Activated CD8-positive, alpha-beta T cell treated with anti-CD3 and anti-CD28 coated beads for 36 hours (primary cell): ENCODE measurements around the gene RANBP10. TPM values are rescaled to one million over a fixed set of nuclear protein-coding genes. Genes with fewer than 3 reads are reported as not detected.

Experiments
- ATAC-seq: fragments of 200-7000 bp; cut with Tn5 transposase; one replicate; pipeline ENCODE4 v1.10.0; 2021; ENCODE audit warnings: mild to moderate bottlenecking, moderate library complexity
- CTCF ChIA-PET: fragments of 350-600 bp; sonication (Branson Sonifier 250); formaldehyde crosslinking; loops from one replicate; lab custom pipeline; 2021; ENCODE audit warnings: antibody characterized with exemption; lab: Charles Lee
- POLR2A ChIA-PET: fragments of 350-600 bp; sonication (Branson Sonifier 250); formaldehyde crosslinking; loops from one replicate; lab custom pipeline; 2021; ENCODE audit warnings: antibody characterized with exemption; lab: Charles Lee
- DNase-seq: peaks from one replicate; pipeline ENCODE4 v3.0.0-alpha.2; 2020
- H3K27ac Mint-ChIP-seq: one replicate; pipeline ENCODE4 v1.8.0; 2021; ENCODE audit warnings: mild to moderate bottlenecking, mixed read lengths
- H3K27me3 Mint-ChIP-seq: one replicate; pipeline ENCODE4 v1.8.0; 2021; ENCODE audit warnings: mixed read lengths
- H3K36me3 Mint-ChIP-seq: one replicate; pipeline ENCODE4 v1.8.0; 2021; ENCODE audit warnings: low read depth, mixed read lengths
- H3K4me1 Mint-ChIP-seq: one replicate; pipeline ENCODE4 v1.8.0; 2021; ENCODE audit warnings: low read depth, mixed read lengths
- H3K4me3 Mint-ChIP-seq: one replicate; pipeline ENCODE4 v1.8.0; 2021; ENCODE audit warnings: mild to moderate bottlenecking, moderate library complexity, mixed read lengths
- H3K9me3 Mint-ChIP-seq: one replicate; pipeline ENCODE4 v1.8.0; 2021; ENCODE audit warnings: mixed read lengths
- intact Hi-C: fragments of 100-400 bp; cut with micrococcal nuclease; formaldehyde crosslinking; loops from one replicate; pipeline ENCODE4 v1.10.0; 2022
- total RNA-seq, 2 experiments: library from RNA; stranded (reverse); gene quantifications; one replicate each; pipeline ENCODE4 v1.2.3, GENCODE V29; 2021
- TF ChIP-seq, protein P1 (sequence below): fragments of 200-600 bp; IDR thresholded peaks from one replicate; pipeline ENCODE4 v1.8.0; 2022; ENCODE audit warnings: antibody characterized with exemption, mild to moderate bottlenecking

RANBP10 gene
- total RNA-seq, 2 experiments from 2014 or later: 15.9 to 18.9 TPM

DNA sequence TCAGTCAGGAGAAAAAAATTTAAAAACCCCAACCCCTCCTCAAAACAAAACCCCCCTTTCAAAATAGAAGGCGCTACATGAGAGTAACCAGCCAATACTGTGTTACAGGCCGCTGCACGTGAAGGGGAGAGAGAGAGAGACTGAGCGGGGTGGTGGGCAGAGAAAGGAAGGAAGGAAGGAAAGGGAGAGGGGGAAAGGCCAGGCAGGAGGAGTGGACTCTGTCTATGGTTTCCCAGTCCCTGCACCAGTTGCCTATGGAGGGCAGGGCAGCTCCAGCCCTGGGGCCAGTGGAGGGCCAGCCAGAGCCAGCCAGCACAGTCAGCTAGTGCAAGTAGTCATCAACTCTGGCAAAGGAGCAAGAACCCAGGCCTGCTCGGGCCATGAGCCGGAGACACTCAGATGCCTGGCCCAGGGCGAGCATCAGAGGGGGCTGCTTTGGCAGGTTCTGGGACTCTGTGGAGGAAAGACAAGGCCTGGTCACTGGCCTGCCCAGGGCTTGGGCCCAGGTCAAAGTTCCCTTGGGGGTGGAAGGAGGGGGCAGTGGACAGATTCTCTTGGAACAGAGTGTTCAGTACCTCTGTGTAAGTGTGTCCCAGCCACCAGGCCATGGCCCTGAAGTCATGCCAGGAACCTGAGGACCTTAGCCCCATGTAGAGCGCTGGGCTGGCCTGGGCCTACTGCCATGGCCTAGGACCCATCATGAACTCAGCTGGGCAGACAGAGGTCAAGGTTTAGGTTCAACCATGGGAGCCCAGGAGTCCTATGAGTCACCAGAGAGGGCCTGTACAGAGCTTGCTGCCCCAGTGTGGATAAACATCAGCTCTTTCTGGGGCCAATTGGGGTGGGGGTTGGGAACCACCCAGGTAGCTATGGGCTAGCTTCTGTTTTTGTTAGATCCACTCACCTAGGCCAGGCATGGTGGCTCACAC lies 80.0 kb downstream of the RANBP10 start:
- Mint-ChIP-seq H3K27me3 (no peaks in the 10 kb centered on the region), H3K9me3 (no peaks in the 10 kb centered on the region), H3K4me1 (no peaks in the 10 kb centered on the region), H3K36me3 (peaks cover 5% of the 10 kb centered on the region), H3K4me3 (no peak overlapping the region), H3K27ac (no peak overlapping the region)
- intact Hi-C loops: no loop called here
- CTCF ChIA-PET: interaction anchor here (1.6 kb wide), 1 partner anchor 205 kb away, joined by 4 read pairs; no protein-coding TSS in a partner anchor
- DNase-seq (no peak), ATAC-seq (no peak)
- POLR2A ChIA-PET: no interaction called here
- TF ChIP-seq, protein P1, sequence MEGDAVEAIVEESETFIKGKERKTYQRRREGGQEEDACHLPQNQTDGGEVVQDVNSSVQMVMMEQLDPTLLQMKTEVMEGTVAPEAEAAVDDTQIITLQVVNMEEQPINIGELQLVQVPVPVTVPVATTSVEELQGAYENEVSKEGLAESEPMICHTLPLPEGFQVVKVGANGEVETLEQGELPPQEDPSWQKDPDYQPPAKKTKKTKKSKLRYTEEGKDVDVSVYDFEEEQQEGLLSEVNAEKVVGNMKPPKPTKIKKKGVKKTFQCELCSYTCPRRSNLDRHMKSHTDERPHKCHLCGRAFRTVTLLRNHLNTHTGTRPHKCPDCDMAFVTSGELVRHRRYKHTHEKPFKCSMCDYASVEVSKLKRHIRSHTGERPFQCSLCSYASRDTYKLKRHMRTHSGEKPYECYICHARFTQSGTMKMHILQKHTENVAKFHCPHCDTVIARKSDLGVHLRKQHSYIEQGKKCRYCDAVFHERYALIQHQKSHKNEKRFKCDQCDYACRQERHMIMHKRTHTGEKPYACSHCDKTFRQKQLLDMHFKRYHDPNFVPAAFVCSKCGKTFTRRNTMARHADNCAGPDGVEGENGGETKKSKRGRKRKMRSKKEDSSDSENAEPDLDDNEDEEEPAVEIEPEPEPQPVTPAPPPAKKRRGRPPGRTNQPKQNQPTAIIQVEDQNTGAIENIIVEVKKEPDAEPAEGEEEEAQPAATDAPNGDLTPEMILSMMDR: no peak

GRCh38 chr16:67723911-67724305 lies 82.5 kb downstream of the RANBP10 start:
- Mint-ChIP-seq H3K36me3 (peaks cover 5% of the 10 kb centered on the region), H3K4me3 (no peak overlapping the region), H3K4me1 (peaks cover 10% of the 10 kb centered on the region), H3K27me3 (no peaks in the 10 kb centered on the region), H3K9me3 (no peaks in the 10 kb centered on the region), H3K27ac (no peak overlapping the region)
- no peak for ATAC-seq
- ChIA-PET POLR2A (no interaction called here), CTCF (interaction anchor here (2.5 kb wide), 1 partner anchor 51 kb away, joined by 11 read pairs; no protein-coding TSS in a partner anchor)
- intact Hi-C loops: no loop called here
- TF ChIP-seq, protein P1: no peak
- DNase-seq: no peak

- POLR2A ChIA-PET: no interaction called here
Measured at GRCh38 chr16:67723151-67723910, 83.0 kb downstream of the RANBP10 start.

DNA sequence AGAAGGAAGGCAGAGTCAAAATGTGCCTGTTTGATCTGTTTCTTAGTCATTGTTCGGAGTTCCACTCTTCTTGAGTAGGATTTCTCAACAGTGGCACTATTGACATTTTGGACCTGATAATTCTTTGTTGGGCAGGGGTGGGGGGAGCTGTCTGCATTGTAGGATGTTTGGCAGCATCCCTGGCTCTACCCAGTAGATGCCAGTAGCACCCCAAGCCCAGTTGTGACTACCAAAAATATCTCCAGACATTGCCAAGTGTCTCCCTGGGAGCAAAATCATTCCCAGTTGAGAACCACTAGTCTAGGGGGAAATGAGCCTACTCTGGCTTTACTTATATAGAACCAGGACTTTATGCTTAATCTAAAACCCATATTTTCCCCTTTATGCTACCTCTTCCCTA lies 86.1 kb downstream of the RANBP10 start:
- H3K4me1 Mint-ChIP-seq: peaks cover 32% of the 10 kb centered on the region
- TF ChIP-seq, protein P1: no peak
- H3K4me3 Mint-ChIP-seq: peak overlapping the region; percentile 84
- DNase-seq (no peak), ATAC-seq (no peak)
- H3K27ac Mint-ChIP-seq: peak overlapping the region; percentile 98
- intact Hi-C loops: no loop called here
- ChIA-PET CTCF (interaction anchor here (1.1 to 1.8 kb wide), 3 partner anchors 47 to 86 kb away, joined by 3 to 8 read pairs (median 5); partner anchors contain the start of genes RANBP10 and TSNAXIP1), POLR2A (interaction anchor here (1.9 to 3.2 kb wide), 2 partner anchors 8 to 83 kb away, joined by 4 to 10 read pairs; no protein-coding TSS in a partner anchor)
- H3K9me3 Mint-ChIP-seq: no peaks in the 10 kb centered on the region
- peaks cover 8% of the 10 kb centered on the region for H3K36me3 Mint-ChIP-seq
- H3K27me3 Mint-ChIP-seq: no peaks in the 10 kb centered on the region

More at GRCh38 chr16:67723151-67723910, 83.0 kb downstream of the RANBP10 start:
- Mint-ChIP-seq H3K9me3 (no peaks in the 10 kb centered on the region), H3K4me1 (peaks cover 13% of the 10 kb centered on the region), H3K27me3 (no peaks in the 10 kb centered on the region), H3K4me3 (no peak overlapping the region), H3K27ac (no peak overlapping the region), H3K36me3 (peaks cover 5% of the 10 kb centered on the region)
- TF ChIP-seq, protein P1: no peak
- no peak for DNase-seq
- ATAC-seq: no peak
- CTCF ChIA-PET: interaction anchor here (2.5 kb wide), 1 partner anchor 51 kb away, joined by 11 read pairs; no protein-coding TSS in a partner anchor
- intact Hi-C loops: no loop called here
